ENCODE results near the gene PDE4D.

PDE4D gene

DNA sequence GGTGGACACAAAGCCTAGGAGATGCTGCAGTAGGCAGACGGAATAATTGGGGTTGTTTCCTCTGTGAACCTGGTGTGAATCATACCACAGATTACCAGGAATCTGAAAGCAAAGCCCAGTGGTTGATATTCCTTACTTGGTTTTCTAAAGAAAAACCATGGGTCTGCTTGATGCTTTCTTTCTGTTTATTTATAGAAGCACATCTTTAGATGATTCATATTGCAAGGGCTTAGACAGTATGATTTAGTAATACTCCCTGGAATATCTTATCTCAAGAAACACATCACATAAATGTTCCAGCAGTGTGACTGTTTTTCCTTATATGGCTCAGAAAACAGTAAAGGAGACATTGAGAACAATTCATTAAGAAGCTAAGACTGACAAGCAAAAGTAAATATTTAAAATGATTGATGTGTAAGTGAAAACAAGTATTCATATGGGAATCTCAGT, 687.4 kb downstream of the PDE4D start:
- no peaks in the 10 kb centered on the region for H3K36me3 Mint-ChIP-seq (ENCODE audit: low read depth)
- H3K27me3 Mint-ChIP-seq (ENCODE audit: low read depth), result peaks cover 21% of the 10 kb centered on the region
- H3K4me1 Mint-ChIP-seq (ENCODE audit: low read depth), result no peaks in the 10 kb centered on the region
- no peak overlapping the region for H3K27ac Mint-ChIP-seq
- H3K4me3 Mint-ChIP-seq, result no peak overlapping the region
- H3K9me3 Mint-ChIP-seq, result no peaks in the 10 kb centered on the region

DNA sequence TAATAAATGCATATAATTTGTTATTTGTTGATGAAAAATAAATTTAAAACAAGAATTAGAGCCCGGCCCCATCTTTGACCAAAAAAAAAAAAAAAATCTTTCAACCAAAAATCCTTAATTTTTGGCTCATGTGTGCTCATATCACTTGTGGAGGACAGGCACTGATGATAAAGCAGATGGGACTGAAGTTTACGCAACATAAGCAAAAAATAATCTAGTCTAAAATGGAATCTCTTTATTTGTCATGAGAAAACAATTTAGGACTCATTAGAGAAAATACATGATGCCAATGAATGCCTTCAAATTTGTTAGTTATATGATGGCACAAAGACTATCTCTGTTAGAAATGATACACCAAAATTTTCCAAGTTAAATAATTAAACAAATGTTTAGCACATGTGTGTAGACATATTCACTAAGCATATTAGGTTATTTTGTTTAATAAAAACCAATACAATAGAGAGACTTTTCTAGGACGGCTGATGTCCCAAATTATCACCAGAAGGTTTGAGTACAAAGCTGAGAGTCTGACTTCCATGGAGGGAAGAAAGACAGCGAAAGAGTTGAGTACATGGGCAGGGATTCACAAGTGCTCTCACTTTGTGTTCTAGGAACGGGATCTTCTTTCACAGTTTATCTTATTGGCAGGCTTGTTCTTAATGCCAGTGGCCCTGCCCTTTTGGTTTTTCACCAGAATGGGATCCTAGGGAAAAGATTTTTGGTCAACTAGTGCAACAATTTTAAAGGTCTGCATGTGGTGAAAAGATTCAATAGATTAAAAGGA, 689.2 kb downstream of the PDE4D start:
- H3K4me3 Mint-ChIP-seq, result no peak overlapping the region
- H3K36me3 Mint-ChIP-seq (ENCODE audit: low read depth), result no peaks in the 10 kb centered on the region
- no peaks in the 10 kb centered on the region for H3K4me1 Mint-ChIP-seq (ENCODE audit: low read depth)

DNA sequence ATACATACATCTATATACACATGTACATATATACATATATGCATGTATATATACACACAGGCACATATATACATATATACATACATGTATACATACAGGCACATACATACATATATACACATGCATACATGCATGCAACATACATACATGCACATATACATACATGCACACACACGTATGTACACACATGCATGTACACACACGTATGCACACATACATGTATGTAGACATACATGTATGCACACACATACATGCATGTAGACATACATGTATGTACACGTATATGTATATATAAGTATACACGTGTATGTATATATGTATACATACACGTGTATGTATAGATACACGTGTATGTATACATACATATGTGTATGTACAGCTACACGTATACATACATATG, 693.7 kb downstream of the PDE4D start:
- no peaks in the 10 kb centered on the region for H3K4me1 Mint-ChIP-seq (ENCODE audit: low read depth)
- H3K36me3 Mint-ChIP-seq (ENCODE audit: low read depth), result no peaks in the 10 kb centered on the region
- H3K4me3 Mint-ChIP-seq, result no peak overlapping the region
- H3K27ac Mint-ChIP-seq, result no peak overlapping the region
- H3K9me3 Mint-ChIP-seq, result no peaks in the 10 kb centered on the region
- H3K27me3 Mint-ChIP-seq (ENCODE audit: low read depth), result peaks cover 16% of the 10 kb centered on the region

More for the DNA sequence above, 689.2 kb downstream of the PDE4D start:
- Mint-ChIP-seq H3K27me3 (ENCODE audit: low read depth) (peaks cover 21% of the 10 kb centered on the region), H3K9me3 (no peaks in the 10 kb centered on the region), H3K27ac (no peak overlapping the region)

DNA sequence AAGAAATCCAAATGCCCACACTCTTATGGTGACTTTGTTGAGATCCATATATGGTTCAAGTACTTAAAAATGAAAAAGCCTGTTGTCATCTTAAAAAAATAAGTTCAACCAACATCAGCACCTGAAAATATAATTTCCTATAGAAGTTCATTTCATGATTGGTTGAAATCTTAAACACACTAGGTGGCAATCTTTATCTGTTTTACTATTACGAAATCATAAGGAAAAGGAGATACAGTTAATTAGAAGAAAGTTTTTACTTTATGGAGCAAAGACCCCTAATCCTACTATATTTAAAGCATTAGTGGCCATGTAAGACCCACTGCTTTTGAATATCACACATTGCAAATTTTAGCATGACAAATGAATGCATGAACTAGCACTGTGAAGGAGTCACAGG, 694.7 kb downstream of the PDE4D start:
- Mint-ChIP-seq H3K4me3 (no peak overlapping the region), H3K4me1 (ENCODE audit: low read depth) (no peaks in the 10 kb centered on the region), H3K36me3 (ENCODE audit: low read depth) (no peaks in the 10 kb centered on the region), H3K9me3 (no peaks in the 10 kb centered on the region), H3K27me3 (ENCODE audit: low read depth) (peaks cover 12% of the 10 kb centered on the region), H3K27ac (no peak overlapping the region)

DNA sequence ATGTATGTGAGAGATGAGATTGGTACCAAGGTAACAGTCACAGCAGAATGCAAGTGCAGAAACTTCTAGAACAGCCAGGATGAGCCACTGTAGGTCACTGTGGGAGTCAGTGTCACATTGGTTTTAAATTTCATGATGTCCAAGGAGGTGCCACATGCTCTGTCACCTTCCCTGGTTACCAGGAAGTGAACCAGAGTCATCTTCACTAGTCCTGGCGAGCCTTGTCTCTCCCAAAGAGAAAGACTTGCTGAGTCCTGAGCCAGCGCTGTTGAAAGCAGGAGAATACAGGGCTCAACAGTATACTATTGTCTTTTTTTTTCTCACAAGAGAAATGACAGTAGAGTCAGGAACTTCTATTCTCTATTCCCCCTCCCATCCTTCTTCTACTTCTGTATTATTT, 695.2 kb downstream of the PDE4D start:
- no peak overlapping the region for H3K27ac Mint-ChIP-seq
- H3K4me1 Mint-ChIP-seq (ENCODE audit: low read depth), result no peaks in the 10 kb centered on the region
- no peaks in the 10 kb centered on the region for H3K9me3 Mint-ChIP-seq
- H3K4me3 Mint-ChIP-seq, result no peak overlapping the region
- H3K36me3 Mint-ChIP-seq (ENCODE audit: low read depth), result no peaks in the 10 kb centered on the region
- peaks cover 10% of the 10 kb centered on the region for H3K27me3 Mint-ChIP-seq (ENCODE audit: low read depth)

DNA sequence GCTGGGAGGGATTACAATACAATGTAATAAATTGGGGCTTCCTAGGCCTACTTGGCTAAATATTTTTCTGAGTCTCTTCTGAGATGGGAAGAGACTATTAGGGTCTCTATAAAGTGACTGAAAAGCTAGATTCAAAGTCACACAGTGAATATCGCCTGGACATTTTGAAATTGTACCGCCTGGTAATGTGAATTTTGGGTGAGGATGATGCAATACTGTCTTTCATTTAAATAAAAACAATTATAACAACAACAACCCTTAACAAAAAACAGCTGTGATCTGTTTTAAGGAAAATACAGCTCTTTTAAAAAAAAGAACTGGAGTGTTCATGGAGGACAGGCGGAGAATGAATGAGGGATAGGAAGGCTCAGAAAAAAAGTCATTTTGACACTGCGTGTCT, 695.6 kb downstream of the PDE4D start:
- Mint-ChIP-seq H3K27me3 (ENCODE audit: low read depth) (peaks cover 12% of the 10 kb centered on the region), H3K27ac (no peak overlapping the region), H3K9me3 (no peaks in the 10 kb centered on the region), H3K4me1 (ENCODE audit: low read depth) (no peaks in the 10 kb centered on the region), H3K4me3 (no peak overlapping the region), H3K36me3 (ENCODE audit: low read depth) (no peaks in the 10 kb centered on the region)

DNA sequence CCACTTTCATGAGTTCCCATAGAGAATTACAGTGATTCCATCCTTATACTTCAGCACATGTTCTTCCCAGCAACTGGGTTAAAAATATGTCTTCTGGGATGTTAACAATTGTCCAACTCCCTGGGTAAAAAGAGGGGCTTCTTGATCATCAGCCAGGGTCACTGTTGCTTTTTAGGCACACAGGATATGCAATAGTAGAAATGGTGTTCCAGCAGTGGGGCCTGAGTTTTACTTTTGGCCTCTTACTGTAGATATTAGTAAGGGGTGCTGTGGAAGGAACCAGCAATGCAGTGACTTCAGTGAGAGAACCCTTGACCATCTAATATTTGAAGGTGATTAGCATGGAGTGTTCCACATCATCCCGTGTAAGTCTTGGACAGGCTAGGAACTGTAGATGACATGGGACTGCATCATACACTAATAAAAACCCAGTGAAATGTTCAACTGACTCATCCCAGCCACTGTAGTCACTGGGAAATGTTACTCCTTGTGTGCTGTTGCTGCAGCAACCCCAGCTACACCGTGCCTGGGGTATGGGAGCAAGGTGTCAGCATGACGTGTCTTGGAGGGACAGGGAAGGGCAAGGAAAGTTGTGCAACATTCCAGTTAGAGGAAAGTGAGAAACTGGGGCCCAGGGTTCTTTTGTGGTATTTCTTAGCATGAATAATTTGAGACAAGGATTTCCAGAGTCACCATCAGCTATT, 699.8 kb downstream of the PDE4D start:
- no peaks in the 10 kb centered on the region for H3K4me1 Mint-ChIP-seq (ENCODE audit: low read depth)
- peaks cover 32% of the 10 kb centered on the region for H3K27me3 Mint-ChIP-seq (ENCODE audit: low read depth)
- no peak overlapping the region for H3K27ac Mint-ChIP-seq
- no peaks in the 10 kb centered on the region for H3K9me3 Mint-ChIP-seq
- H3K4me3 Mint-ChIP-seq, result no peak overlapping the region
- no peaks in the 10 kb centered on the region for H3K36me3 Mint-ChIP-seq (ENCODE audit: low read depth)

DNA sequence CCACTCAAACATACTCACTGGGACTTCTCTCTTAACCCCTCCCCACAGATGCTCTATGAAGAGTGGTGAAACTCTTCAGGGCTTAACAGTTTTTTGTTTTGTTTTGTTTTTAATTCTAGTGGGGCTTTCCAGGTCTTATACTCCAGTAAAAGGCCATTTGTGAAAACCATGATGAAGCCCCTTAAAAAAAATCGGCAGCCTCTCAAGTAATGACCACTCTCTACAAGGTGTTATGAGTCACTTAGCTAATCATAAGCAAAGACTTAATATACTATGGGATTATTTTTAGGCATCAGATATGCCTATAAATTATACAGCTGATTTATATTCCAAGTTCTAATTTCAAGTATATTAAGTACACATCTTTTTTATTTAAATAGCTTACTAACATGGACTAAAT, 702.8 kb downstream of the PDE4D start:
- no peaks in the 10 kb centered on the region for H3K9me3 Mint-ChIP-seq
- H3K4me3 Mint-ChIP-seq, result no peak overlapping the region
- H3K27ac Mint-ChIP-seq, result no peak overlapping the region
- no peaks in the 10 kb centered on the region for H3K36me3 Mint-ChIP-seq (ENCODE audit: low read depth)
- H3K4me1 Mint-ChIP-seq (ENCODE audit: low read depth), result peaks cover 4% of the 10 kb centered on the region
- H3K27me3 Mint-ChIP-seq (ENCODE audit: low read depth), result peaks cover 40% of the 10 kb centered on the region

DNA sequence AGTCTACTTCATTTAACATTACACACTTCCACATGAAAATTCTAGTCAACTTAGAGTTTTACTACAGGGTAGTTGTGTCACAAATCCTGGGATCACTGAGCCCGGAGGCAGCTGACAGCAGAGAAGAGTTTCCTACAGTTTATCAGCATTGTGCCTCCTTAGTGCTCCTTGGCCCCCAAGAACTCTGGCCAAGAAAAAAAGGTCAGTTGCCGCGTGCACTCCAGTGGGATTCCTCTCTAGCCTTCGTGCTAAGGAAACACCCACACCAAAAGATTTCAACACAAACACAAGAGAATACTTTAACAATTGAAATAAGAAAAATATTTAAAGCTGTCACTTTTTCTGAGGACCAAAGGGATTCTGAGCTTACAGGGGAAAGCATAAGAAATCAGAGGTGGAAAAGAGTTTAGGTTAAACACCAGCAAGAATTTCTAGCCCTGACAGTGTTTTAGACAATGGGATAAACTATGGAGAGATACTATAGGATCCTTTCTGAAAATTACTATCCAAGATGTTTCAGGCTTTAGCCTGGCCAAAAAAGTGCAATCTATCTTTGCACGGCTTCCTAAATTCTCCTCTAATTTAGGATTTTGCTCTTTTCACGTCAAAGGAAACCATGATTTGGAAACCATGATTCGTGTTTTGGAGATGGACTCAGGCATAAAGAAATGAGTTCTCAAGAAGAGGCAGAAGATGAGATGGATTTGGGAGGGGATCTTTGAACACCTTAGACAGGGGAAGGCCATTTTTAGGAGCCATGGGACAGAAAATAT, 703.9 kb downstream of the PDE4D start:
- Mint-ChIP-seq H3K4me1 (ENCODE audit: low read depth) (peaks cover 4% of the 10 kb centered on the region), H3K4me3 (no peak overlapping the region), H3K9me3 (no peaks in the 10 kb centered on the region), H3K36me3 (ENCODE audit: low read depth) (no peaks in the 10 kb centered on the region), H3K27me3 (ENCODE audit: low read depth) (peaks cover 46% of the 10 kb centered on the region), H3K27ac (no peak overlapping the region)

DNA sequence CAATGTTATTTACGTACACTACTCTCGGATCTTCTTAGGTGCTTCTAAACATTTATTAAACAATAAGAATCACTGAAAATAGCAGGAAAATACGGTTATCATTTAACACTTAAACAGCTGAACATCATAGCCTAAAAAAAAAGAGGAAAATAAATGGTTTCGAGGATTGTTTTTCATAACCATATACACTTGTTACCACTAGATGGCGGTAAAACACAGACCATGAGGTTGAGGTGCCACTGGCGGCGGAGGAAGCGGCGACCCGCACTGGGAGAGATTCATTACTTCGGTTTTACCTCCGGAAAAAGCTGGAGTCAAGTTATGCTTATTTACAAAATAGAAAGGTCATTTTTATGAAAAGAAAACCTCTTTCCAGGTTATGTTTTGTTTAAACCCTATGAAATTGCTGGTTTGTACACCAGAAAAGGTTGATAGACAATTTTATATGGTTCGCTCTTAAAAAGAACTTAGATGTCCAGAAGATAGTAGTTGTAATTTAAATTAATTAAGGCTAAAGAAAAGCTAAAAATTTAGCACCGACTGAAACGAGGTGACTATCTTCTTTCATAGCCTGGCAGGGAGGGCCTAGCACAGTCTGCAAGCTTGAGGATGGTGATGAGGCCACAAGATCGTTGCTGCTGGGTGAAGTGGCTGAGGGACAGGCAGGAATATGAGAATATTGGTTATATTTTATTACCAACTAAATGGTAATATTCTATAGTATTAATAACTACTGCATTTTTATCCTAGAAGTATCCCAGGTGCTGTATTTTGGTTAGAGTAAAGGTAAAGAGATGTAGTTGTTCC, 704.9 kb downstream of the PDE4D start:
- H3K4me1 Mint-ChIP-seq (ENCODE audit: low read depth), result peaks cover 4% of the 10 kb centered on the region
- H3K4me3 Mint-ChIP-seq, result peak overlapping the region; percentile 3
- H3K36me3 Mint-ChIP-seq (ENCODE audit: low read depth), result no peaks in the 10 kb centered on the region
- H3K27me3 Mint-ChIP-seq (ENCODE audit: low read depth), result peaks cover 53% of the 10 kb centered on the region
- H3K9me3 Mint-ChIP-seq, result no peaks in the 10 kb centered on the region
- H3K27ac Mint-ChIP-seq, result no peak overlapping the region

DNA sequence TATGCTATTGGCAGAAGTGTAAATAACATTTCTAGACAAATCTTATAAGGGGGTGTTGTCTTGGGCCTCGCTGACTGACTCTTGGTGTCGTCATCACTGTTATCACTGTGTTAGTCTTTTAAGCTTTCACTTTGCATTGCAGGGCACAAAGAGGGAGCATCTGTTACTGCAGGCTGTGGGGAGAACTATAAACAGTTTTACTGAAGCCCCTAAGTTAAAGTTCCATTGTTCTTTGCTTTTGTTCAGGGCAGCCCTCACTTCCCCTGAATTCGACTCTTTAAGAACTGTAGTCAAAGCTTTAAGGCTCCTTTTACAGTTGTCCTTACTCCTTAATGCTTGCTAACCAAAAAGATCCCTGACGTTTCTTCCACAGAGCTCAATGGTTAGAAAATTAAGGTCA, 705.7 kb downstream of the PDE4D start:
- Mint-ChIP-seq H3K36me3 (ENCODE audit: low read depth) (no peaks in the 10 kb centered on the region), H3K9me3 (no peaks in the 10 kb centered on the region), H3K27ac (no peak overlapping the region), H3K27me3 (ENCODE audit: low read depth) (peaks cover 54% of the 10 kb centered on the region), H3K4me1 (ENCODE audit: low read depth) (peaks cover 4% of the 10 kb centered on the region), H3K4me3 (no peak overlapping the region)

DNA sequence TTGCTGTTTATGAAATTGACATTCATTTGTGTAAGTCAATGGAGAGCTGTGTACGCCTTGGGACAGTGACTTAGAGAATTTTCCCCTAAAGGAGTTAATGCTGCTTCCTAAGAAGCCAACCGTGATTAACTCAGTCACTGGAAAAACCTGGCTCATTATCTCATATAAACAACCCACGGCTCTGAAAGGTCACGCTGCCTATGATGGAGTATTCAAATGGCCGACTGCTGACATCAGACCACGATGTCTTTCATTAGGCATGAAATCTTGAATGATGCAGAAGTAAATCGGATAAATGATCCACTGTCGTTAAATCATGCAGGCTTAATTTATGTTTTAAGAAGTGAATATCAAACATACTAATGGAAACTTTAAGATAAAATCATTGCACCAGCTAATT, 706.9 kb downstream of the PDE4D start:
- Mint-ChIP-seq H3K36me3 (ENCODE audit: low read depth) (no peaks in the 10 kb centered on the region), H3K4me3 (no peak overlapping the region), H3K9me3 (no peaks in the 10 kb centered on the region), H3K27ac (no peak overlapping the region), H3K27me3 (ENCODE audit: low read depth) (peaks cover 54% of the 10 kb centered on the region), H3K4me1 (ENCODE audit: low read depth) (peaks cover 4% of the 10 kb centered on the region)

DNA sequence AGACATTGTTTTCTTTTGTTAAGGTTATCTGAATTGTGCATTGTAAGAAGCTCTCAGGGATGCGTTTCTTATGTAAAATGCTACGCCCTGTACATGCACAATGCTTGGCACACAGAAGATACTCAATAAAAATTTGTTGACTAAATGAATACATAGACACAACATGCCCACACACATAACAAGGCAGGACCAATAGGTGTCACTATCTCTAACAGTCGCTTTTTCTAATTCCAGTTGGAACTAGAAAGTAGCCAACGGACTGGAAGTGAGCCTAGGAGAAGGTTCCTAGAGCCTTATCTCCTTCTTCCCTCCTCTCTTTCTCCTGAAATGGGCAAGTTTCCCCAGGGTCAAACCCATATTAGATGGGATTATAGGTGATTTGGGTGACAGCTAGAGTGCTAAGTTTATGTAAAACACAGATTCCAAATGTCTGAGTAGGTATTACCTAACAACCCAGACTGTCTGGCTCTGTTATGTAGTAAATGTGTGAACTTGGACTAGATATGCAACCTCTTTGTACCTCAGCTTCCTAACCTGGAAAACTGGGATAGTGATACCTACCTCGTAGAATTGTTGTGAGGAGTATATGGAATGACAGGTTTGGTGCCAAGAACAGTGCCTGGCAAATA, 707.7 kb downstream of the PDE4D start:
- H3K27me3 Mint-ChIP-seq (ENCODE audit: low read depth), result peaks cover 54% of the 10 kb centered on the region
- no peaks in the 10 kb centered on the region for H3K9me3 Mint-ChIP-seq
- H3K4me1 Mint-ChIP-seq (ENCODE audit: low read depth), result peaks cover 4% of the 10 kb centered on the region
- H3K36me3 Mint-ChIP-seq (ENCODE audit: low read depth), result no peaks in the 10 kb centered on the region
- no peak overlapping the region for H3K27ac Mint-ChIP-seq
- no peak overlapping the region for H3K4me3 Mint-ChIP-seq

DNA sequence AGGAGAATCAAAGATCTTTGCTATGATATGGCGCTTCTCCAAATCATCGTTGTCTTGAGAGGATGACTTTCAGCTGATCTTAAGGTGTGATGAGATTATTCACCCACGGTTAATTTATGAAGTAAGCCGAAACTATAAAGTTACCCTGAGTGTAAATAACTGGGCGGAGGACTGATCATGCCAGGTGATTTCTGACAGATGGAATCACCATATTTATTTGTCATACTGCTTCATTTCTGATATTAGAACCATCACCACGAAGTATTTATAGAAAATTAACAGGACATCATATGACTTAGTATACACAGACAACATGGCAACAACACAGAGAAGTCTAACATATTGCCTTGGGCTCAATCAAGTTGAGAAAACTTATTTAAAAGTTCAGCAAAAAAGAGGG, 708.8 kb downstream of the PDE4D start:
- Mint-ChIP-seq H3K4me1 (ENCODE audit: low read depth) (peaks cover 4% of the 10 kb centered on the region), H3K27me3 (ENCODE audit: low read depth) (peaks cover 54% of the 10 kb centered on the region), H3K36me3 (ENCODE audit: low read depth) (no peaks in the 10 kb centered on the region), H3K27ac (no peak overlapping the region), H3K9me3 (no peaks in the 10 kb centered on the region), H3K4me3 (no peak overlapping the region)

All from T-helper 1 cell treated with Interleukin-12 subunit alpha and Interleukin-12 subunit beta and Interleukin-4 antibody, amounts not matched to agents 30 μg/mL and 1 μg/mL, for 36 hours (primary cell).